B cell (primary cell): ENCODE results near the gene C1QTNF6. TPM values are rescaled to one million over a fixed set of nuclear protein-coding genes. Genes with fewer than 3 reads are reported as not detected.
A peak's percentile ranks its signal among the peaks of the same experiment; 100 is the strongest.

Experiments
- ATAC-seq: fragments of 200-7000 bp; cut with Tn5 transposase; one replicate; pipeline ENCODE4 v1.10.0; 2021; ENCODE audit warnings: low read depth, mild to moderate bottlenecking, moderate number of reproducible peaks, moderate library complexity
- CTCF ChIA-PET: fragments of 350-600 bp; sonication (Branson Sonifier 250); formaldehyde crosslinking; loops from one replicate; lab custom pipeline; 2021; ENCODE audit warnings: antibody characterized with exemption, inconsistent platforms; lab: Charles Lee
- POLR2A ChIA-PET: fragments of 350-600 bp; sonication (Branson Sonifier 250); formaldehyde crosslinking; loops from one replicate; lab custom pipeline; 2021; ENCODE audit warnings: antibody characterized with exemption; lab: Charles Lee
- DNase-seq: peaks from one replicate; pipeline ENCODE4 v3.0.0; 2013
- H2AFZ ChIP-seq: 2 replicates; pipeline ENCODE4 v1.6.1; 2012; ENCODE audit warnings: mild to moderate bottlenecking, low read depth, low read length; ENCODE audit not compliant: insufficient read depth, poor library complexity, severe bottlenecking
- H3K27ac ChIP-seq, 2 donors: 1 replicate in 1 of 2; 2 replicates in 1 of 2; pipeline ENCODE4 v1.5.1; 2012 to 2013; ENCODE audit warnings: low read length in 2 of 2, mild to moderate bottlenecking in 2 of 2, moderate library complexity in 1 of 2
- H3K27me3 ChIP-seq, 4 experiments: fragments of 200-600 bp in 1 of 4; sonication (generic) in 1 of 4; replicated peaks in 1 of 4; 1 replicate in 2 of 4; 2 replicates in 2 of 4; pipeline versions ENCODE4 v1.6.1 to v1.7.0; 2013 to 2016; ENCODE audit warnings: low read length in 3 of 4, mild to moderate bottlenecking in 2 of 4, mixed read lengths in 1 of 4, moderate library complexity in 1 of 4; ENCODE audit not compliant: insufficient read depth in 4 of 4, control insufficient read depth in 3 of 4; ENCODE audit errors: control extremely low read depth in 1 of 4
- H3K36me3 ChIP-seq, 2 experiments: replicated peaks in 1 of 2; 1 replicate in 1 of 2; 2 replicates in 1 of 2; pipeline versions ENCODE4 v1.6.1 to v1.7.1; 2013; ENCODE audit warnings: low read length in 1 of 2; ENCODE audit not compliant: insufficient read depth in 2 of 2, control insufficient read depth in 1 of 2; ENCODE audit errors: control extremely low read depth in 1 of 2, extremely low read depth in 1 of 2
- H3K4me1 ChIP-seq, 2 donors: fragments of 200-600 bp in 1 of 2; sonication (generic) in 1 of 2; 1 replicate in 1 of 2; 2 replicates in 1 of 2; pipeline versions ENCODE4 v1.5.1 to v1.6.1; 2013 to 2017; ENCODE audit warnings: low read length in 2 of 2; ENCODE audit not compliant: control insufficient read depth in 2 of 2, insufficient read depth in 2 of 2
- H3K4me2 ChIP-seq: replicated peaks from 2 replicates; pipeline ENCODE3; 2012; ENCODE audit warnings: mild to moderate bottlenecking, low read depth, low read length; ENCODE audit not compliant: poor library complexity, severe bottlenecking
- H3K4me3 ChIP-seq, 5 experiments: fragments of 200-600 bp in 1 of 5; sonication (generic) in 1 of 5; 1 replicate in 3 of 5; 2 replicates in 2 of 5; pipeline versions ENCODE4 v1.5.1 to v1.7.0; 2011 to 2016; ENCODE audit warnings: low read length in 4 of 5, mild to moderate bottlenecking in 4 of 5, low read depth in 2 of 5, control low read depth in 1 of 5, moderate library complexity in 1 of 5; ENCODE audit not compliant: insufficient read depth in 1 of 5; ENCODE audit errors: control extremely low read depth in 1 of 5, extremely low read depth in 1 of 5
- H3K79me2 ChIP-seq: fragments of 200-600 bp; sonication (generic); one replicate; pipeline ENCODE4 v1.6.0; 2016; ENCODE audit warnings: low read length; ENCODE audit not compliant: control insufficient read depth, insufficient read depth
- H3K9ac ChIP-seq: fragments of 200-600 bp; sonication (generic); 2 replicates; pipeline ENCODE4 v1.6.1; 2017; ENCODE audit warnings: mild to moderate bottlenecking, low read length, moderate library complexity
- H3K9me3 ChIP-seq, 3 donors: one replicate each; pipeline versions ENCODE4 v1.6.1 to v1.7.1; 2013; ENCODE audit warnings: low read length in 2 of 3; ENCODE audit not compliant: control insufficient read depth in 2 of 3, insufficient read depth in 1 of 3; ENCODE audit errors: control extremely low read depth in 1 of 3
- H4K20me1 ChIP-seq: 2 replicates; pipeline ENCODE4 v1.6.0; 2012; ENCODE audit warnings: mild to moderate bottlenecking, low read length; ENCODE audit not compliant: insufficient read depth, control insufficient read depth, poor library complexity, severe bottlenecking
- H3K27ac Mint-ChIP-seq: one replicate; pipeline ENCODE4 v1.8.0; 2021; ENCODE audit warnings: mixed read lengths
- H3K27me3 Mint-ChIP-seq: one replicate; pipeline ENCODE4 v1.8.0; 2021; ENCODE audit warnings: mixed read lengths
- H3K4me1 Mint-ChIP-seq: one replicate; pipeline ENCODE4 v1.8.0; 2021; ENCODE audit warnings: mixed read lengths
- H3K4me3 Mint-ChIP-seq: one replicate; pipeline ENCODE4 v1.8.0; 2021; ENCODE audit warnings: mixed read lengths
- H3K9me3 Mint-ChIP-seq: one replicate; pipeline ENCODE4 v1.8.0; 2022; ENCODE audit warnings: mixed read lengths; ENCODE audit not compliant: insufficient read depth
- CTCF ChIP-seq: fragments of 200-600 bp; IDR thresholded peaks from one replicate; pipeline ENCODE4 v1.8.0; 2022; ENCODE audit warnings: antibody characterized with exemption, mild to moderate bottlenecking
- EZH2 ChIP-seq: IDR thresholded peaks from 2 replicates; pipeline ENCODE4 v1.6.1; 2012; ENCODE audit warnings: borderline replicate concordance, low read depth, mild to moderate bottlenecking, moderate library complexity, low read length; ENCODE audit not compliant: insufficient read depth, poor library complexity, severe bottlenecking
- WGBS: methylation state at CpG from one replicate; pipeline ENCODE4 v1.1.5; 2013; ENCODE audit warnings: missing lambda C conversion rate; ENCODE audit not compliant: insufficient coverage; 5-methylcytosine and 5-hydroxymethylcytosine counted together
- intact Hi-C: fragments of 100-400 bp; cut with micrococcal nuclease; formaldehyde crosslinking; loops from one replicate; pipeline ENCODE4 v1.10.0; 2022
- polyA plus RNA-seq: library from polyadenylated mRNA; depleted of rRNA; stranded (reverse); fragments of >200 nt; gene quantifications from 2 replicates; pipeline ENCODE4 v1.2.3, GENCODE V29; 2012
- total RNA-seq, 2 donors: library from RNA; stranded (reverse); fragments of 120-200 nt in 1 of 2; gene quantifications; 1 replicate in 1 of 2; 2 replicates in 1 of 2; pipeline versions ENCODE4 v1.2.3 to v1.2.4, GENCODE V29; 2013 to 2022

The C1QTNF6 gene
- total and polyA plus RNA-seq, 2 donors (not counting 1 experiment from before 2014, with no cell fraction given), result 18.5 to 33.9 TPM

DNA sequence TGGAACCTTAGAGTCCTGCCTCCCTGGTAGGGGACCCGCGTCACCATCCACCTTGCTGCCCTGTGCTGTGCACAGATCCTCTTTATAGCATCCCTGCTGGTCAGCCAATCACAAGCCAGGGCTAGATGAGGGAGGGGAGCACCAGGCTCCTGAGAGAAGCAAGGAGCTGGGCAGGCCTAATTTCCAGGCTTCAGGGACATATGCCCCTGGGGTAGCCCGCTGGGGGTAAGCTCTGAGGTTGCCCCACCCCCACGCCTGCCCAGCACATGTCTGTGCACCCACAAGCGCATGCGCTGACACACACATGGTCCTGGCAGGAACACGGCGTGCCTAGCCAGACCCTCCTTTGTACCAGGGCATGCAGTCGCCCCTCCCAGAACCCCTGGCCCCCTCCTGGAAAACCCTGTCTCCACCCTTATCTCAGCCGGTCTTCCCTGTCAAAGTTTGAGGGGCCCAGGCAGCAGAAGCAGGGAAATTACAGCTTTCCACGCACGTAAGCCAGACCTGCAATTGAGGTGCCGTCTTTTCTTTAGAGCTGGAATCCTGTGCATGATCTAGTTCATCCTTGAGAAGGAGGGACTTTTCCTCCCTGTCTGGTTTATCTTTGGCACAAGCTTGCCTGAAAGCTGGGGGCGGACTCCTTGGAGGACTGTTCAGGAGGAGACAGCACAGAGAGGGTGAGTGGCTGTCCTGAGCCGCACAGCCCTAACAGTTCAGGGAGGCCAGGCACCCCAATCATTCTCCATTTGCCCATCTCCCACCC lies 22.2 kb upstream of the C1QTNF6 start:
- H2AFZ ChIP-seq, result no peak overlapping the region
- no peaks in the 10 kb centered on the region for H3K27me3 ChIP-seq
- Mint-ChIP-seq H3K4me3 (no peak overlapping the region), H3K27me3 (no peaks in the 10 kb centered on the region), H3K4me1 (no peaks in the 10 kb centered on the region), H3K27ac (peak overlapping the region; percentile 26), H3K9me3 (no peaks in the 10 kb centered on the region)
- no peaks in the 10 kb centered on the region for H4K20me1 ChIP-seq
- DNase-seq (no peak), ATAC-seq (no peak)
- ChIA-PET CTCF (interaction anchor here (1.1 to 2.1 kb wide), 4 partner anchors 9 to 50 kb away, joined by 3 to 8 read pairs (median 4); no protein-coding TSS in a partner anchor), POLR2A (interaction anchor here (0.5 to 0.6 kb wide), 2 partner anchors 12 to 16 kb away, joined by 4 to 7 read pairs; no protein-coding TSS in a partner anchor)
- TF ChIP-seq EZH2 (no peak), CTCF (no peak)
- no peak overlapping the region for H3K4me2 ChIP-seq
- no peak overlapping the region for H3K27ac ChIP-seq
- H3K4me1 ChIP-seq, result peaks cover 0 to 2% of the 10 kb centered on the region in 2 donors
- no peaks in the 10 kb centered on the region for H3K9me3 ChIP-seq
- H3K9ac ChIP-seq, result no peak overlapping the region
- H3K36me3 ChIP-seq, result no peaks in the 10 kb centered on the region
- H3K4me3 ChIP-seq, result no peak overlapping the region
- intact Hi-C loops, result no loop called here
- 87% methylated on average over 15 of the region's 15 CpGs for WGBS
- peaks cover 5% of the 10 kb centered on the region for H3K79me2 ChIP-seq
